Inflammatory macrophage treated with lipopolysaccharide for 4 hours (primary cell): ENCODE measurements around the gene PNN.
A peak's percentile ranks its signal among the peaks of the same experiment; 100 is the strongest.
"Not testable (repeated sequence)": the region's sequence is repeated elsewhere in the genome, so short reads cannot be mapped to it uniquely, and the experiment has no call there.

Experiments
- DNase-seq: peaks from one replicate; pipeline ENCODE4 v3.0.0-alpha.2; 2020

The PNN gene

GRCh38 chr14:39181026-39181692, 6.1 kb downstream of the PNN start:
- no peak for DNase-seq

- DNase-seq: no peak
Observed at GRCh38 chr14:39181693-39182047, 6.6 kb downstream of the PNN start.

- DNase-seq: no peak
Observed at GRCh38 chr14:39182770-39183684, 8.0 kb downstream of the PNN start.

GRCh38 chr14:39183685-39184003, 8.6 kb downstream of the PNN start:
- not testable (repeated sequence) for DNase-seq

GRCh38 chr14:39184628-39185255, 9.7 kb downstream of the PNN start:
- DNase-seq: no peak

GRCh38 chr14:39185256-39186049, 10.4 kb downstream of the PNN start:
- no peak for DNase-seq

GRCh38 chr14:39186941-39187525, 12.0 kb downstream of the PNN start:
- no peak for DNase-seq

GRCh38 chr14:39203659-39204606, 28.9 kb downstream of the PNN start:
- no peak for DNase-seq

GRCh38 chr14:39207430-39207829, 32.4 kb downstream of the PNN start:
- not testable (repeated sequence) for DNase-seq

- no peak for DNase-seq
Observed at GRCh38 chr14:39211109-39211741, 36.2 kb downstream of the PNN start.

- DNase-seq: no peak
Observed at GRCh38 chr14:39212034-39212433, 37.0 kb downstream of the PNN start.

- no peak for DNase-seq
Observed at GRCh38 chr14:39212693-39213092, 37.6 kb downstream of the PNN start.

- DNase-seq: peak; percentile 13
Observed at GRCh38 chr14:39217214-39217879, 42.3 kb downstream of the PNN start.

GRCh38 chr14:39218171-39218769, 43.2 kb downstream of the PNN start:
- DNase-seq: no peak

GRCh38 chr14:39219075-39219499, 44.0 kb downstream of the PNN start:
- DNase-seq: no peak

- DNase-seq: not testable (repeated sequence)
Observed at GRCh38 chr14:39220473-39220872, 45.4 kb downstream of the PNN start.

GRCh38 chr14:39228044-39228443, 53.0 kb downstream of the PNN start:
- no peak for DNase-seq

GRCh38 chr14:39228509-39229221, 53.6 kb downstream of the PNN start:
- DNase-seq: no peak

GRCh38 chr14:39229222-39229543, 54.1 kb downstream of the PNN start:
- DNase-seq: no peak
